K562 (cell line): Measurements from ENCODE around the gene CMIP. TPM values are rescaled to one million over a fixed set of nuclear protein-coding genes. Genes with fewer than 3 reads are reported as not detected.

Source experiments
- CBFA2T2 ChIP-seq: fragments of 450-650 bp; conservative IDR thresholded peaks from 2 replicates; pipeline ENCODE4 v1.6.1; 2017; ENCODE audit warnings: mild to moderate bottlenecking
- CBFA2T3 ChIP-seq: fragments of 450-650 bp; IDR thresholded peaks from 2 replicates; pipeline ENCODE4 v1.6.1; 2017
- CXXC5 ChIP-seq: fragments of 250-450 bp; sonication (Bioruptor Pico); IDR thresholded peaks from 2 replicates; pipeline ENCODE4 v1.8.0; 2022; ENCODE audit warnings: inconsistent platforms, mild to moderate bottlenecking, moderate library complexity
- FOXA3 ChIP-seq, 2 experiments: fragments of 450-650 bp in 1 of 2; sonication (generic) in 1 of 2; formaldehyde crosslinking; IDR thresholded peaks in 1 of 2; conservative IDR thresholded peaks in 1 of 2; 2 replicates each; pipeline versions ENCODE4 v1.4.0 to v1.8.0; 2020 to 2022; ENCODE audit warnings: mild to moderate bottlenecking in 2 of 2, missing genetic modification reagents in 1 of 2
- FOXM1 ChIP-seq, 2 experiments: fragments of 450-650 bp in 1 of 2; sonication (generic) in 1 of 2; formaldehyde crosslinking in 1 of 2; IDR thresholded peaks; 2 replicates each; pipeline versions ENCODE4 v1.6.1 to v1.9.0; 2017 to 2022; ENCODE audit warnings: low read depth in 2 of 2, mild to moderate bottlenecking in 2 of 2, missing genetic modification reagents in 1 of 2, moderate library complexity in 1 of 2
- GATAD2A ChIP-seq: fragments of 450-650 bp; IDR thresholded peaks from 2 replicates; pipeline ENCODE4 v1.6.1; 2017
- HINFP ChIP-seq: fragments of 450-650 bp; conservative IDR thresholded peaks from 2 replicates; pipeline ENCODE4 v1.6.1; 2016; ENCODE audit warnings: missing genetic modification characterization, low read depth, mild to moderate bottlenecking, control low read depth, missing compliant biosample characterization
- HMGN3 ChIP-seq: IDR thresholded peaks from 2 replicates; pipeline ENCODE4 v1.6.1; 2011; ENCODE audit warnings: borderline replicate concordance, low read depth, mild to moderate bottlenecking, mixed read lengths, low read length; ENCODE audit not compliant: insufficient read length; ENCODE audit errors: extremely low read depth
- IRF2 ChIP-seq: sonication (generic); formaldehyde crosslinking; IDR thresholded peaks from 2 replicates; pipeline ENCODE4 v1.8.1; 2022; ENCODE audit warnings: mild to moderate bottlenecking, missing genetic modification reagents
- NFIC ChIP-seq: fragments of 450-650 bp; IDR thresholded peaks from 2 replicates; pipeline ENCODE4 v1.6.1; 2017; ENCODE audit warnings: mild to moderate bottlenecking, inconsistent platforms
- PYGO2 ChIP-seq: fragments of 450-650 bp; IDR thresholded peaks from 2 replicates; pipeline ENCODE4 v1.6.1; 2016; ENCODE audit warnings: mild to moderate bottlenecking, missing genetic modification characterization, moderate library complexity, missing compliant biosample characterization
- TAF9B ChIP-seq: fragments of 450-650 bp; IDR thresholded peaks from 2 replicates; pipeline ENCODE4 v1.6.1; 2018; ENCODE audit warnings: mild to moderate bottlenecking; ENCODE audit not compliant: partially characterized antibody
- TAL1 ChIP-seq: fragments of 450-650 bp; IDR thresholded peaks from 2 replicates; pipeline ENCODE4 v1.6.1; 2016; ENCODE audit warnings: mild to moderate bottlenecking
- TBL1XR1 ChIP-seq, 2 experiments: IDR thresholded peaks; 2 replicates each; pipeline ENCODE4 v1.6.1; 2012; ENCODE audit warnings: improper control_type of control experiment in 2 of 2, low read length in 2 of 2, mild to moderate bottlenecking in 1 of 2
- ZBTB12 ChIP-seq: fragments of 250-450 bp; sonication (Bioruptor Pico); IDR thresholded peaks from 2 replicates; pipeline ENCODE4 v1.4.0; 2020
- ZNF224 ChIP-seq: sonication (generic); formaldehyde crosslinking; IDR thresholded peaks from 2 replicates; pipeline ENCODE4 v1.8.0; 2022; ENCODE audit warnings: mild to moderate bottlenecking, missing genetic modification reagents
- ZNF311 ChIP-seq: fragments of 250-450 bp; sonication (Bioruptor Pico); IDR thresholded peaks from 2 replicates; pipeline ENCODE4 v1.4.0; 2020; ENCODE audit warnings: mild to moderate bottlenecking, moderate library complexity
- polyA plus RNA-seq, 8 experiments: library from polyadenylated mRNA; depleted of rRNA in 4 of 8; stranded (reverse) in 5 of 8; unstranded in 3 of 8; fragments of >200 nt; fragmentation: Nextera tagmentation in 2 of 8; fragmentation: Illumina TruSeq in 1 of 8; extraction: Ambion mirVana in 2 of 8; extraction: Trizol in 1 of 8; gene quantifications; 2 replicates each; pipeline versions ENCODE4 v1.2.1 to v1.2.3, GENCODE V29; 2011 to 2014; ENCODE audit warnings: inconsistent platforms in 1 of 8, missing spikeins in 1 of 8
- total RNA-seq, 7 experiments: library from RNA; depleted of rRNA in 6 of 7; stranded (reverse); fragments of >200 nt in 6 of 7; fragmentation: Illumina TruSeq in 2 of 7; extraction: Trizol in 2 of 7; gene quantifications; 2 replicates each; pipeline versions ENCODE4 v1.2.1 to v1.2.3, GENCODE V29; 2011 to 2021; ENCODE audit warnings: low replicate concordance in 1 of 7
- TF ChIP-seq, protein P1 (sequence below): fragments of 450-650 bp; IDR thresholded peaks from 2 replicates; pipeline ENCODE4 v1.6.1; 2017; ENCODE audit warnings: antibody characterized with exemption, mild to moderate bottlenecking
- TF ChIP-seq, protein P2 (sequence below): sonication (generic); formaldehyde crosslinking; IDR thresholded peaks from 2 replicates; pipeline ENCODE4 v1.8.0; 2022; ENCODE audit warnings: missing genetic modification reagents, mild to moderate bottlenecking, moderate library complexity, borderline replicate concordance

CMIP gene
- total and polyA plus RNA-seq, 9 of the 15 experiments (the other 6 are each of a cell fraction or from before 2014, with no cell fraction given), result 0.94 to 82.5 (median 10.3) TPM

DNA sequence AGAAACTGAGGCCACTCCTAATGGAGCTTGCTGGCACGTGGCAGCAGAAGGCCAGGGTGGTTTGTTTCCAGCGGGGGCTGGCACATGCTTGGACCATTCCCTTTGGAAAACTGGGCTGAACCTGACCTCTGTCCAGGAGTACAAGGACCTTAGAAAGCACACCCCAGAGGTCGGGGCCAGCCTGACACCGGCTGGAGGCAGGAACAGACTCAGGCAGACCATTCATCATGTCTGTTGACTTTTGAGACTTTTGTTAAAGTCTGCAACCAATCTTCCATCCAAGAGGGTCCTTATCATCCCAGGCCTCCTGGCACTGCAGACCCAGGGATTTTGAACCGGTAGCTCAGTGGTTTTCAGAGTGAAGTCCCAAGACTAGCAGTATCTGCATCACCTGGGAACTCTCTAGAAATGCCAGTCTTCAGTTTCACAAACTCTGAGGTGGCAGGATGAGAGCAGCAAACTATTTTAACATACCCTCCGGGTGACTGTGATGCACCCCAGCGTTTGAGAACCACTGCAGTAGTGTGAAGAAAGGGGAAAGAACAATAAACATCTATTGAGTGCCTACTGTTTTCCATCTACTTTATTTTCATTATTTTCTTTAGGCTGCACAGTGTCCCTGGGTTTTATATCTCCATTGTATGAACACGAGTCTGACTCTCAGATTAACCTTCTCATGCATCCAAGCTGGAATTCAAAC, 189.2 kb downstream of the CMIP start (continued):
- no peak for TF ChIP-seq HINFP (tag)
- TF ChIP-seq, protein P1, sequence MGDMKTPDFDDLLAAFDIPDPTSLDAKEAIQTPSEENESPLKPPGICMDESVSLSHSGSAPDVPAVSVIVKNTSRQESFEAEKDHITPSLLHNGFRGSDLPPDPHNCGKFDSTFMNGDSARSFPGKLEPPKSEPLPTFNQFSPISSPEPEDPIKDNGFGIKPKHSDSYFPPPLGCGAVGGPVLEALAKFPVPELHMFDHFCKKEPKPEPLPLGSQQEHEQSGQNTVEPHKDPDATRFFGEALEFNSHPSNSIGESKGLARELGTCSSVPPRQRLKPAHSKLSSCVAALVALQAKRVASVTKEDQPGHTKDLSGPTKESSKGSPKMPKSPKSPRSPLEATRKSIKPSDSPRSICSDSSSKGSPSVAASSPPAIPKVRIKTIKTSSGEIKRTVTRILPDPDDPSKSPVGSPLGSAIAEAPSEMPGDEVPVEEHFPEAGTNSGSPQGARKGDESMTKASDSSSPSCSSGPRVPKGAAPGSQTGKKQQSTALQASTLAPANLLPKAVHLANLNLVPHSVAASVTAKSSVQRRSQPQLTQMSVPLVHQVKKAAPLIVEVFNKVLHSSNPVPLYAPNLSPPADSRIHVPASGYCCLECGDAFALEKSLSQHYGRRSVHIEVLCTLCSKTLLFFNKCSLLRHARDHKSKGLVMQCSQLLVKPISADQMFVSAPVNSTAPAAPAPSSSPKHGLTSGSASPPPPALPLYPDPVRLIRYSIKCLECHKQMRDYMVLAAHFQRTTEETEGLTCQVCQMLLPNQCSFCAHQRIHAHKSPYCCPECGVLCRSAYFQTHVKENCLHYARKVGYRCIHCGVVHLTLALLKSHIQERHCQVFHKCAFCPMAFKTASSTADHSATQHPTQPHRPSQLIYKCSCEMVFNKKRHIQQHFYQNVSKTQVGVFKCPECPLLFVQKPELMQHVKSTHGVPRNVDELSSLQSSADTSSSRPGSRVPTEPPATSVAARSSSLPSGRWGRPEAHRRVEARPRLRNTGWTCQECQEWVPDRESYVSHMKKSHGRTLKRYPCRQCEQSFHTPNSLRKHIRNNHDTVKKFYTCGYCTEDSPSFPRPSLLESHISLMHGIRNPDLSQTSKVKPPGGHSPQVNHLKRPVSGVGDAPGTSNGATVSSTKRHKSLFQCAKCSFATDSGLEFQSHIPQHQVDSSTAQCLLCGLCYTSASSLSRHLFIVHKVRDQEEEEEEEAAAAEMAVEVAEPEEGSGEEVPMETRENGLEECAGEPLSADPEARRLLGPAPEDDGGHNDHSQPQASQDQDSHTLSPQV, result peak; percentile 5
- no peak for TF ChIP-seq ZBTB12
- TF ChIP-seq ZNF311 (CRISPR knock-in tag), result peak; percentile 14; the same call in 1 of the 2 replicates
- no peak for TF ChIP-seq HMGN3
- TF ChIP-seq FOXM1 (IDR thresholded peaks at IDR 0.05; ENCODE audit: low read depth), result peak; percentile 31; the same call in 1 of the 2 replicates
- no peak for TF ChIP-seq FOXM1 (CRISPR knock-in tag; IDR thresholded peaks at IDR 0.05; ENCODE audit: low read depth)
- no peak for TF ChIP-seq PYGO2 (tag)
- TF ChIP-seq TAF9B, result no peak
- peak; percentile 78 for TF ChIP-seq TAL1
- TF ChIP-seq CBFA2T2, result peak; percentile 83
- no peak for TF ChIP-seq CXXC5 (CRISPR knock-in tag)
- peak; percentile 29; the same call in 1 of the 2 replicates for TF ChIP-seq GATAD2A
- TF ChIP-seq ZNF224 (CRISPR knock-in tag), result no peak
- peak; percentile 45 to 72; a peak in 3 of 4 replicates for TF ChIP-seq FOXA3 (CRISPR knock-in tag; conservative IDR thresholded peaks at IDR 0.05 in 1 of 2, IDR thresholded peaks at IDR 0.05 in 1 of 2)
- peak; percentile 51 for TF ChIP-seq NFIC
- TF ChIP-seq TBL1XR1 (IDR thresholded peaks at IDR 0.05; ENCODE audit: low read length in 2 of 2), result 0 out of 4 replicates have a peak, but pooled peaks of 1 of the 2 experiments have one; percentile 26
- TF ChIP-seq CBFA2T3, result peak; percentile 89
- TF ChIP-seq, protein P2, sequence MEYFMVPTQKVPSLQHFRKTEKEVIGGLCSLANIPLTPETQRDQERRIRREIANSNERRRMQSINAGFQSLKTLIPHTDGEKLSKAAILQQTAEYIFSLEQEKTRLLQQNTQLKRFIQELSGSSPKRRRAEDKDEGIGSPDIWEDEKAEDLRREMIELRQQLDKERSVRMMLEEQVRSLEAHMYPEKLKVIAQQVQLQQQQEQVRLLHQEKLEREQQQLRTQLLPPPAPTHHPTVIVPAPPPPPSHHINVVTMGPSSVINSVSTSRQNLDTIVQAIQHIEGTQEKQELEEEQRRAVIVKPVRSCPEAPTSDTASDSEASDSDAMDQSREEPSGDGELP (CRISPR knock-in tag), result 0 out of 2 replicates have a peak, but pooled peaks have one; percentile 10
- TF ChIP-seq IRF2, result no peak
